ENCODE data around the gene SS18L1.

DNA sequence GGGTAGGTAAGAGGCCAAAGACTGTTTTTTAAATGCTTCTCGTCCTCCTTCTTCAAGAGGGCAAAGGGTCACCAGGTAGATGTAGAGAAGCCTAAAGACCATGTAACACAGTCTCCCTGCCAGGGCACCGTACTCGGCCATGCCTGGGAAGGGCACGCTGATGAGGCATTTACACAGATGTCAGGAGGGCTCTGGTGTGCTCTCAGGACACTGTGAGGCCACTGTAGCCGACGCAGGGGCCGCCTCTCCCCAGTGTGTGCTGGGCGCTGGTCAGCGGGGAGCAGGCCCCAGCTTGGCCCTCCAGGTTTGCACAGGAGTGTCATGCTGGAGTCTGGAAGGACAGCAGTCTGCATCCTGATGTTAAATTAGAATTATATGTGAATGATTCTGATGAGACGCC lies 32.1 kb downstream of the SS18L1 start:
- TF ChIP-seq, protein P1, sequence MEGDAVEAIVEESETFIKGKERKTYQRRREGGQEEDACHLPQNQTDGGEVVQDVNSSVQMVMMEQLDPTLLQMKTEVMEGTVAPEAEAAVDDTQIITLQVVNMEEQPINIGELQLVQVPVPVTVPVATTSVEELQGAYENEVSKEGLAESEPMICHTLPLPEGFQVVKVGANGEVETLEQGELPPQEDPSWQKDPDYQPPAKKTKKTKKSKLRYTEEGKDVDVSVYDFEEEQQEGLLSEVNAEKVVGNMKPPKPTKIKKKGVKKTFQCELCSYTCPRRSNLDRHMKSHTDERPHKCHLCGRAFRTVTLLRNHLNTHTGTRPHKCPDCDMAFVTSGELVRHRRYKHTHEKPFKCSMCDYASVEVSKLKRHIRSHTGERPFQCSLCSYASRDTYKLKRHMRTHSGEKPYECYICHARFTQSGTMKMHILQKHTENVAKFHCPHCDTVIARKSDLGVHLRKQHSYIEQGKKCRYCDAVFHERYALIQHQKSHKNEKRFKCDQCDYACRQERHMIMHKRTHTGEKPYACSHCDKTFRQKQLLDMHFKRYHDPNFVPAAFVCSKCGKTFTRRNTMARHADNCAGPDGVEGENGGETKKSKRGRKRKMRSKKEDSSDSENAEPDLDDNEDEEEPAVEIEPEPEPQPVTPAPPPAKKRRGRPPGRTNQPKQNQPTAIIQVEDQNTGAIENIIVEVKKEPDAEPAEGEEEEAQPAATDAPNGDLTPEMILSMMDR (IDR thresholded peaks at IDR 0.05): no peak
- TF ChIP-seq POLR2A (IDR thresholded peaks at IDR 0.05): no peak
